ENCODE measurements around the gene RAD54L. TPM values are rescaled to one million over a fixed set of nuclear protein-coding genes. Genes with fewer than 3 reads are reported as not detected.

Gene RAD54L
- total and polyA plus RNA-seq, 2 of the 4 experiments (the other 2 are of a cell fraction), result 4.8 to 10.6 TPM

GRCh38 chr1:46284058-46284457 lies 36.5 kb downstream of the RAD54L start:
- CTCF ChIA-PET, result no interaction called here
- dilution Hi-C loops (cut with HindIII; ENCODE audit: low sequenced_read_pairs, unreplicated experiment), result no loop called here
- WGBS, 2 experiments (ENCODE audit: extremely low coverage in 2 of 2, insufficient read length in 1 of 2), result 100% methylated on average over 1 of the region's 1 CpG; no CpG with 5 or more reads in 1 of the 2 experiments
- no peak overlapping the region for H2AK5ac ChIP-seq (ENCODE audit: low read depth, low read length)
- TF ChIP-seq USF2 (IDR thresholded peaks at IDR 0.05; ENCODE audit: low read depth, low read length) (no peak), RCOR1 (IDR thresholded peaks at IDR 0.05; ENCODE audit: insufficient replicate concordance, low read length) (no peak), MAZ (IDR thresholded peaks at IDR 0.05; ENCODE audit: borderline replicate concordance, low read depth, low read length) (no peak), SMC3 (IDR thresholded peaks at IDR 0.05; ENCODE audit: low read depth, low read length) (no peak), MAFK (IDR thresholded peaks at IDR 0.05; ENCODE audit: low read depth, low read length) (no peak), POLR2A (IDR thresholded peaks at IDR 0.05; ENCODE audit: low read depth, low read length) (no peak), RFX5 (IDR thresholded peaks at IDR 0.05; ENCODE audit: low read depth, low read length) (no peak), MXI1 (IDR thresholded peaks at IDR 0.05; ENCODE audit: borderline replicate concordance, low read depth, low read length) (no peak), FOS (IDR thresholded peaks at IDR 0.05; ENCODE audit: low read depth, low read length) (no peak), NFE2L2 (IDR thresholded peaks at IDR 0.05; ENCODE audit: low read depth, low read length) (no peak), CTCF (conservative IDR thresholded peaks at IDR 0.05; ENCODE audit: low read depth, low read length) (no peak), ELK1 (IDR thresholded peaks at IDR 0.05; ENCODE audit: borderline replicate concordance, low read depth, low read length) (no peak), RAD21 (IDR thresholded peaks at IDR 0.05; ENCODE audit: low read length) (no peak), CEBPB (IDR thresholded peaks at IDR 0.05; ENCODE audit: low read depth, low read length) (no peak), BHLHE40 (IDR thresholded peaks at IDR 0.05; ENCODE audit: low read depth, low read length) (no peak), CHD1 (IDR thresholded peaks at IDR 0.05; ENCODE audit: low read depth, low read length) (no peak)
- no peak overlapping the region for H4K8ac ChIP-seq (ENCODE audit: low read depth in 2 of 2, low read length in 2 of 2)
- no peak overlapping the region for H2BK20ac ChIP-seq (ENCODE audit: low read depth, low read length)
- H3K4ac ChIP-seq (ENCODE audit: low read depth, low read length), result no peak overlapping the region
- no peak overlapping the region for H2AFZ ChIP-seq (replicated peaks; ENCODE audit: low read length, poor library complexity)
- H3K18ac ChIP-seq (ENCODE audit: low read depth, low read length), result no peak overlapping the region
- H3K4me3 ChIP-seq (ENCODE audit: insufficient read depth, low read depth, low read length), result no peak overlapping the region
- H3K9ac ChIP-seq (ENCODE audit: low read depth, low read length), result no peak overlapping the region
- peaks cover 22% of the 10 kb centered on the region for H4K20me1 ChIP-seq (ENCODE audit: insufficient read depth, low read length)
- no peak for DNase-seq
- no TSS peak for BruUV-seq (replicated peaks)
- H2BK5ac ChIP-seq (ENCODE audit: low read depth, low read length, poor library complexity, severe bottlenecking), result no peak overlapping the region
- H2BK15ac ChIP-seq (ENCODE audit: low read depth, low read length), result no peak overlapping the region
- H3K27me3 ChIP-seq (ENCODE audit: control insufficient read depth, insufficient read depth, low read length), result no peaks in the 10 kb centered on the region
- no peak for ATAC-seq (ENCODE audit: low read depth)
- H3K4me1 ChIP-seq (ENCODE audit: control insufficient read depth, insufficient read depth, low read length), result peaks cover 13% of the 10 kb centered on the region
- H3K9me3 ChIP-seq (ENCODE audit: control insufficient read depth, insufficient read depth, low read length), result no peaks in the 10 kb centered on the region
- H3K9me1 ChIP-seq (ENCODE audit: insufficient read depth, low read length), result peaks cover 12% of the 10 kb centered on the region
- H3K36me3 ChIP-seq (ENCODE audit: control insufficient read depth, insufficient read depth, low read length), result peaks cover 45% of the 10 kb centered on the region
- H4K5ac ChIP-seq (ENCODE audit: low read depth, low read length), result no peak overlapping the region
- H3K27ac ChIP-seq (ENCODE audit: insufficient read depth, low read length), result no peak overlapping the region
- H2BK120ac ChIP-seq (ENCODE audit: low read depth, low read length), result no peak overlapping the region
- H4K91ac ChIP-seq (ENCODE audit: insufficient read depth, low read depth, low read length), result no peak overlapping the region
- no peak overlapping the region for H3K23ac ChIP-seq (ENCODE audit: low read depth, low read length)
- POLR2A ChIA-PET (ENCODE audit: unreplicated experiment), result no interaction called here
- H3K4me2 ChIP-seq (ENCODE audit: low read depth, low read length), result no peak overlapping the region
- in situ Hi-C loops (cut with MboI; ENCODE audit: low sequenced_read_pairs), result no loop called here
- H3K56ac ChIP-seq (ENCODE audit: extremely low read depth, insufficient read depth, low read length), result no peak overlapping the region
- no peak overlapping the region for H3K14ac ChIP-seq (replicated peaks; ENCODE audit: low read depth, low read length)
- peaks cover 36 to 64% of the 10 kb centered on the region in 2 experiments for H3K79me1 ChIP-seq (ENCODE audit: low read depth in 1 of 2, low read length in 2 of 2)
- intact Hi-C loops (cut with micrococcal nuclease), result no loop called here
- no peak overlapping the region for H2AK9ac ChIP-seq (replicated peaks; ENCODE audit: low read depth, low read length, poor library complexity)
